Skeletal muscle satellite cell (primary cell): ENCODE data around the gene C1QTNF5. TPM values are rescaled to one million over a fixed set of nuclear protein-coding genes. Genes with fewer than 3 reads are reported as not detected.
A peak's percentile ranks its signal among the peaks of the same experiment; 100 is the strongest.
"Not testable (repeated sequence)": the region's sequence is repeated elsewhere in the genome, so short reads cannot be mapped to it uniquely, and the experiment has no call there.

Source experiments
- H3K27me3 ChIP-seq: 2 replicates; pipeline ENCODE4 v1.7.0; 2013; ENCODE audit warnings: low read length; ENCODE audit not compliant: control insufficient read depth, insufficient read depth
- H3K36me3 ChIP-seq: 2 replicates; pipeline ENCODE4 v1.7.0; 2013; ENCODE audit warnings: mild to moderate bottlenecking, control low read depth, low read length; ENCODE audit not compliant: insufficient read depth
- H3K4me1 ChIP-seq: 2 replicates; pipeline ENCODE4 v1.7.0; 2013; ENCODE audit warnings: low read length; ENCODE audit not compliant: control insufficient read depth, insufficient read depth
- H3K4me2 ChIP-seq: 2 replicates; pipeline ENCODE4 v1.7.0; 2013; ENCODE audit warnings: mild to moderate bottlenecking, low read length
- H3K4me3 ChIP-seq: 2 replicates; pipeline ENCODE4 v1.7.0; 2013; ENCODE audit warnings: low read length
- H3K9ac ChIP-seq: 2 replicates; pipeline ENCODE4 v1.7.0; 2013; ENCODE audit warnings: mild to moderate bottlenecking, low read depth, low read length, moderate library complexity
- H3K9me3 ChIP-seq: replicated peaks from 2 replicates; pipeline ENCODE4 v1.7.0; 2013; ENCODE audit warnings: mild to moderate bottlenecking, control low read depth, low read length
- total RNA-seq: library from RNA; depleted of rRNA; stranded (reverse); fragments of >200 nt; gene quantifications from 2 replicates; pipeline ENCODE4 v1.2.3, GENCODE V29; 2012; rRNA removed

C1QTNF5 gene, protein sequence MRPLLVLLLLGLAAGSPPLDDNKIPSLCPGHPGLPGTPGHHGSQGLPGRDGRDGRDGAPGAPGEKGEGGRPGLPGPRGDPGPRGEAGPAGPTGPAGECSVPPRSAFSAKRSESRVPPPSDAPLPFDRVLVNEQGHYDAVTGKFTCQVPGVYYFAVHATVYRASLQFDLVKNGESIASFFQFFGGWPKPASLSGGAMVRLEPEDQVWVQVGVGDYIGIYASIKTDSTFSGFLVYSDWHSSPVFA
- 0.76 and 1.1 TPM in 2 replicates for total RNA-seq

DNA sequence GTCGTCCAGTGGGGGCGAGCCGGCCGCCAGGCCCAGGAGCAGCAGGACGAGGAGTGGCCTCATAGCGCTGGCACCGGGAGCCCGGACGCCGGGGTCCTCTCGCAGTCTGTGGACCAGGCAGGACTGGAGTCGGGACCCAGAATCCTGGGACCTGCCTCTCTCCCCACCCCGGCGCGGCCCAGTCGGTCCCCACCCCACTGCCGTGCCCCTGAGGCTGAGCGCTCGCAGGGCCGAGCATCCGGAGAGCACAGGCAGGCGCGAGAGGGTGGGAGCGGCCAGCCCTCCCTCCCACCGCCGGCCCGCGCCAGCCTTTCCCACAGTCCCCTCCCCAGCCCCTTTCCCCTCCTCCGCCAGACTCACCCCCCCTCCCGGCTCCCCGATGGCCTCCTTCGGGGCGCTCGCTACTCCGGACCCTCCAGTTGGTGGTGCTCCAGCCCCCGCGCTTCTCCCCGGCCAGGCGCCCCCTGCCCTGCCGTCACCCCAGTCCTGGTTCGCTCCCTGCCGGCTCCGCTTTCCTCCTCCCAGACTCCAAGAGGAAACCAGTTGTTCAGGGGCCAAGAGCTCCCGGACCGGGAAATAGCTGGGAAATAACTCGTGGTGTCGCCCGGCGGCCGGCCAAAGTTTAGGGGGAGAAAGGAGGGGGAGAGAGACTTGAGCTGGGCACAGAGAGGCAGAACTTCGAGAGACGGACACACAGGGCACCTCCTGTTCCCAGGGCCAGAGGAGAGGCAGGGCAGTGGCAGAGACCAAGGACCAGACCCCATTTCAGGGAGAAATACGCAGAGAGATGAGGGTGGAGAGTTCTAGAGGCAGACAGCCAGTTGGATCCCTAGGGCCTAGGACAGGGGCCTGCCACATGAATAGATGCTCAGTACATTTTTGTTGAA, at the start of gene C1QTNF5:
TSS of gene C1QTNF5 (minus strand) at position 549 of the 887 bp plus-strand sequence. CDS start at position 63, 486 bp downstream.
- no peaks in the 10 kb centered on the region for H3K9me3 ChIP-seq
- H3K4me2 ChIP-seq: peak within 1 kb of the TSS; percentile 82
- H3K27me3 ChIP-seq: peaks cover 33% of the 10 kb centered on the region
- no peaks in the 10 kb centered on the region for H3K36me3 ChIP-seq
- H3K4me3 ChIP-seq: peak within 1 kb of the TSS; percentile 70
- H3K4me1 ChIP-seq: peaks cover 47% of the 10 kb centered on the region
- peak within 1 kb of the TSS; percentile 78 for H3K9ac ChIP-seq

DNA sequence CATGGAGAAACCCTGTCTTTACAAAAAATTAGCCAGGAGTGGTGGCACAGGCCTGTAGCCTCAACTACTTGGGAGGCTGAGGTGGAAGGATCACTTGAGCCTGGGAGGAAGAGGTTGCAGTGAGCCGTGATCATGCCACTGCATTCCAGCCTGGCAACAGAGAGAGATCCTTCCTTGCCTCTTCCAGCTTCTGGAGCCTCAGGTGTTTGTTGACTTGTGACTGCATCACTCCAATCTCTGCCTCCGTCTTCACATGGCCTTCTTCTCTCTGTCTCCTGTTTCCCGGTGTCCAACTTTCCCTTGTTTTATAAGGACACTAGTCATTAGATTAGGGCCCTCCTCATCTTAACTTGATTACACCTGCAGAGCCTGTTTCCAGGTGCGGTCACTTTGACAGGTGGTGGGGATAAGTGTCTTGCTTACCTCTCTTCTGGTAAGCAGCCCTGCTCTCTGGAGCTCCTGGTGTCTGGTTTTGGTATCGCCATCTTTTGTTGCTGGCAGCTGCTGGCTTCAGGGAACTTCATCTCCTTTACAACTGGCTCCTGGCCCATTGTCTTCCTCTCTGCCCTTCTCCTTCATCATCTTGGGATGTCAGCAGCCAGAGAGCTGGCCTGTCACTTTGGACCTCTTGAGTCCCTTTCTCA, 49.0 kb upstream of the C1QTNF5 start:
- no peak overlapping the region for H3K9ac ChIP-seq
- no peak overlapping the region for H3K4me2 ChIP-seq
- no peaks in the 10 kb centered on the region for H3K27me3 ChIP-seq
- no peaks in the 10 kb centered on the region for H3K4me1 ChIP-seq
- H3K4me3 ChIP-seq: no peak overlapping the region
- no peaks in the 10 kb centered on the region for H3K9me3 ChIP-seq
- H3K36me3 ChIP-seq: no peaks in the 10 kb centered on the region

DNA sequence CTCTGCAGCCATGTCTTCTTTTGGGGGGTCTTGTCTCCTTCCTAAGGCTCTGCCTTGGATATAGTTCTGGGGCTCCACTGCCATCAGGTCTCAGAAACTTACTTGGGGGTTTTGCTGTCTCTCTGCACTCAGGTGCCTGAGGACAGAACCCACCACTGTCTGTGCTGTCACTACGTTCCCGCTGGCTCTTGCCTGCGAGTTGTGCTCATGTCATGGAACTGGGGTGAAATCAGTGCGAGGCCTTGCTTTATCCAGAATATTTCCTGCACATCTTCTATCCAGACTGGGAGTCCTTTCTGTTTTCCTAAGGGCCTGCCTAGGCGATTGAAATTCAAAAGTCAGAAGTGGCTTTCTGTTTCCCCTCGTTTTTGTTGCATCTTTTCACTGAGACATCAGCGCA, 47.4 kb upstream of the C1QTNF5 start:
- Histone ChIP-seq H3K9me3 (no peaks in the 10 kb centered on the region), H3K4me1 (no peaks in the 10 kb centered on the region), H3K4me3 (no peak overlapping the region), H3K4me2 (no peak overlapping the region), H3K36me3 (no peaks in the 10 kb centered on the region), H3K27me3 (peaks cover 8% of the 10 kb centered on the region), H3K9ac (no peak overlapping the region)

DNA sequence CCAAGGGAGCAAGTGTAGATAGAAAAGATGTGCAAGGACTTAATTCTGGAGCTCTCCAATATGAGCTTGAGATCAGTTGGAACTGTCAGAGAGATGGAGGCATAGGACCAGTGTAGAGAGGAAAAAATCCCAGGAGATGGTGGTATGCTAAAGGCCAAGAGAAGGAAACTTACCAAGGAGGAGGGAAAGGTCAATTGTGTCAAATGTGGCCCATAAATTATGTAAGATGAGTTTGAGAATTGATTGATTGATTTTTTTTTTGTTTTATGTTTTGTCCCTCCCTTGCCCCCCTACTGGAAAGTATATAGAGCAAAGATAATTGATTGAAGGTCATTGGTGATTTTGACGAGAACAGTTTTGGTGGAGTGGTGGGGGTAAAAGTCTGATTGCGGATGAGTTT, 43.6 kb upstream of the C1QTNF5 start:
- no peaks in the 10 kb centered on the region for H3K9me3 ChIP-seq
- peaks cover 14% of the 10 kb centered on the region for H3K4me1 ChIP-seq
- peaks cover 8% of the 10 kb centered on the region for H3K27me3 ChIP-seq
- no peak overlapping the region for H3K4me2 ChIP-seq
- H3K9ac ChIP-seq: no peak overlapping the region
- H3K4me3 ChIP-seq: no peak overlapping the region
- no peaks in the 10 kb centered on the region for H3K36me3 ChIP-seq

DNA sequence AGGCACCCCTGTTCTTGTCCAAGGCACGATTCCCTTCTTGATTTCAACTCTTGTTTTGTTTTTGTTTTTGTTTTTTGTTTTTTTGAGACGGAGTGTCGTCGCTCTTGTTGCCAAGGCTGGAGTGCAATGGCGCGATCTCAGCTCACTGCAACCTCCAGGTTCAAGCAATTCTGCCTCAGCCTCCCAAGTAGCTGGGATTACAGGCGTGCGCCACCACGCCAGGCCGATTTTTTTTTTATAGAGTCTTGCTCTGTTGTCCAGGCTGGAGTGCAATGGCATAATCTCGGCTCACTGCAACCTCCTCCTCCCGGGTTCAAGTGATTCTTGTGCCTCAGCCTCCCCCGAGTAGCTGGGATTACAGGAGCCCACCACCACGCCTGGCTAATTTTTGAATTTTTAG, 41.8 kb upstream of the C1QTNF5 start:
- not testable (repeated sequence) for H3K36me3 ChIP-seq, H3K9ac ChIP-seq, H3K4me3 ChIP-seq, H3K27me3 ChIP-seq, H3K9me3 ChIP-seq
- H3K4me1 ChIP-seq: peaks cover 17% of the 10 kb centered on the region
- H3K4me2 ChIP-seq: peak overlapping the region; percentile 84

DNA sequence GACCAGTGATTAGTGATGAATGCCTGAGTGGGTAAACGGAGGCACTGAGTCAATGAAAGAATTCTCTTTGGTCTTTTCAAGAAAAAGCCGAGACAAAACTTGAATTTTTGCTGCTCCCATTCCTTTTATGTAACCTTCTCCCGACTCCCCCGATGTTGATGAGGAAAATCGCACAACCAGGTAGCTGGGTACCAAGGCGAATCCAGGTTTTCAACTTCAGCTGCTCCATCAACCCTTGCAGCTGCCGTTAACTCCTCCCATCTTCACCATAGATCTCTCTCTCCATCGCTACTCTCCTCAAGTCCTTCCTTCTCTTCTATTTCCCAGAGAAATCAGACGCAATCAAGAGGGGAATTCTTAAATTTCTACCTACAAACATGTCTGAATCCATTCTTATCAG, 41.4 kb upstream of the C1QTNF5 start:
- Histone ChIP-seq H3K9me3 (no peaks in the 10 kb centered on the region), H3K4me2 (peak overlapping the region; percentile 84), H3K36me3 (no peaks in the 10 kb centered on the region), H3K27me3 (peaks cover 8% of the 10 kb centered on the region), H3K9ac (peak overlapping the region; percentile 47), H3K4me3 (peak overlapping the region; percentile 75), H3K4me1 (peaks cover 21% of the 10 kb centered on the region)

DNA sequence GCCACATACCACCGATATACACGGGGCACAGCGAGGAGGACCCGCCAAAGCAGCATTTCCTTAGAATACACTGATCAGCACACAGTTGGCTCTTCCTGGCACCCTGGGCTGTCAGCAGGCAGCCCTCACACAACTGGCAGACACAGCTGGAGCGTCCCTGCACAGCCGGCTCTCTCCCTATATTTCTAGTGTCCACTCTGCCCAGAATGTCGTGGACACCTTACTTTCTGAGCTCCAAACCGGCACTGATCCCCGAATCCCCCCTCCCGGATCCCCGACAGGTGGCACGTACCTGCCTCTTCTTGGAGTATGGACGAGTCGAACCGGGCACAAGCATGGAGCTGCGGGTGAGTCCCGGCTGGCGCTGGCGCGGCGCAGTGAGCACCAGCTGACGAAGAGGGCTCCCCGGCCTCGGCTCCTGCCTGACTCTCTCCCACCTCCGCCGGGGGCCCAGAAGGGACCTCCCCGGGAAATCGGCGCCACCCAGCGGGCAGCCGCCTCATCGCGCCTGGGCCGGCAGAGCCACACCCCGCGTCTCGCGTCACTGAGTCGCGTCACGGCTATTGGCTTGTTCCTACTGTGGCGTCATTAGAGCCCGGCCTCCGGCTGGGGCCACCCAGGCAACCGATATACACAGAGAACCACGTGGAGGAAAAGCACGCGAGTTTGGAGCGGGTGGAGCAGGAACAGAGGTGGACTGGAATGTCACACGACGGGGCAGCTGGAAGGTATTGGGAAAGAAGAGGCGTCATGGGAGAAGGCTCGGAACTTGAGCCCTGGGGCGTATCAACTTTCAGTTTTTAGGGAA, 40.7 kb upstream of the C1QTNF5 start, which contains the start of gene USP2:
TSS of gene USP2 (minus strand) at position 510 of the 808 bp plus-strand sequence. CDS start 8,210 bp downstream, outside the sequence.
- H3K4me1 ChIP-seq: peaks cover 26% of the 10 kb centered on the region
- H3K9ac ChIP-seq: peak within 1 kb of the TSS; percentile 74
- peaks cover 8% of the 10 kb centered on the region for H3K27me3 ChIP-seq
- peak within 1 kb of the TSS; percentile 84 for H3K4me2 ChIP-seq
- H3K9me3 ChIP-seq: no peaks in the 10 kb centered on the region
- peak within 1 kb of the TSS; percentile 75 for H3K4me3 ChIP-seq
- H3K36me3 ChIP-seq: no peaks in the 10 kb centered on the region

DNA sequence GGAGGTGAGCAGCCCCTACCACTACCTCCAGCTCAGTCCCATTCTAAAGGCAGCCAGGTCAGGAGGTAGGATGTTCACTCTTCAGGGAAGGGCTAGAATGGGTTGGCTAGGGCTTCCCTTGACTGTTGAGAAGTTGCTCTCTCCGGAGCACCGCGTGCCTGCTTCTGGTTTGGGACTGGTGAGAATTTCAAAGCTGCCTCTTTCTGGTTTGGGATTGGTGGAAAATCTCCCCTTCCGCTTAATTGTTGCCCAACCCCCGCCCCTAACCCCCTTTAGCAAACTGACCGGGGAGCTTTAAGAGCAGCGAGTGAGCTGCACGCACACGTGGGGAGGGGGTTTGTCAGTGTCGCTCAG, 40.1 kb upstream of the C1QTNF5 start:
- Histone ChIP-seq H3K4me3 (peak overlapping the region; percentile 75), H3K9me3 (no peaks in the 10 kb centered on the region), H3K9ac (peak overlapping the region; percentile 74), H3K27me3 (peaks cover 8% of the 10 kb centered on the region), H3K36me3 (no peaks in the 10 kb centered on the region), H3K4me1 (peaks cover 32% of the 10 kb centered on the region), H3K4me2 (peak overlapping the region; percentile 84)

DNA sequence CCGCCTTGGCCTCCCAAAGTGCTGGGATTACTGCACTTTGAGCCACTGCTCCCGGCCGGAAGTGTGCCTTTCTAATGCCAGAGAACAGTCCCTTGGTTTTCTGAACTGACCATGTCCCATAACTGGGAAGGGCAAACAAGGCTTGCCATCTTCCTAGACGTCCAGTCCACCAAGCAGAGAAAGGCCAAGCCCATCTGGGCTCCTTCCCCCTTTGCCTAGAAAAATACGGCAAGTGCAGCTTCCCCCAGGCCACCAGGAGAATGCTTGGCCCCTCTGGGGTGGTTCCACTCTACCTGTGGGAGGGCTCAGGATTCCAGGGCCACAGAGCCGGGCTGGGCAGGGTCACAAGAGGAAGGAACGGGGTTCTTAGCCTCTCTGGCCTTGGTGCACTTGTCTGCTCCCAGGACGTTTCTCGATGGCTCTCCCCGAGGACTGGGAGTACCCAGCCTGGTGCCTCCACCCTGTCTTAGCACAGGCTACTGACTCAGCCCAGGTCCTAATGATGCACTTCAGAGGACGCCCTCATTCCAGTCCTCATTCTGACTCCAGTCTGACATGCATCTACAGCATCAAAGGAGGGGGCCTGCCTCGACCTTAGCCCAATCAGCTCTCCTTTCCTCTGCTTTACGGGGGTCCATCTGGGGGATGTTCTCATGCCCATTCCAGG, 39.6 kb upstream of the C1QTNF5 start:
- H3K4me2 ChIP-seq: peak overlapping the region; percentile 84
- peaks cover 8% of the 10 kb centered on the region for H3K27me3 ChIP-seq
- peak overlapping the region; percentile 75 for H3K4me3 ChIP-seq
- no peaks in the 10 kb centered on the region for H3K9me3 ChIP-seq
- H3K9ac ChIP-seq: peak overlapping the region; percentile 74
- H3K36me3 ChIP-seq: no peaks in the 10 kb centered on the region
- H3K4me1 ChIP-seq: peaks cover 37% of the 10 kb centered on the region

DNA sequence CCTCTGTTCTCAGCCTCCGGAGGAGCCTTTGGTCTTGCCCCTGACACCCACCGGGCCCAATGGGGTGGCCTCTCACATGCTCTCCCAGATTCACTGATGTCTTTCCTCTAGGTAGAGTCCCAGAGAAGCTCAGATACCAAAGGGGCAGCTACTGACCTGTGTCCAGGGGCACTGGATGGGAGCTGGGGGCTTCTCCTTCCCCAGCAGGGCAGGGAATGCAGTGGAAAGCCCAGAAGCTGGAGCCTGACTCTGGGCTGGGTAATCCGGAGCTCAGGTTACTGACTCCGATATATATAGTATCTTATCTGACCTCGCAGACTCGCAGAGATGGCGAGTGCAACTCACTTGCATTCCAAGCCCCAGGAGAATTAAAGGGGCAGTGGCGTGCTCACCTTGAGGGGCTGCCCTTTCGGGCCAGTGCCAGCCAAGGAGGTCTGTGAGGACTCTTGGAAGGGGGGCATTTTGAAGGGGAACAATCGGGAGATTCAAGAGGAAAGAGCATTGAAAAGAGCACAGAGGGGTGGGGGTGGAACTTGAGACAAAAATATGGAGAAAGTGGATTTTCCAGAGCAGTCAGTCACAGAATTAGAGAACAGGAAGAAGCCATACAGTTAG, 38.3 kb upstream of the C1QTNF5 start:
- Histone ChIP-seq H3K9ac (no peak overlapping the region), H3K4me2 (no peak overlapping the region), H3K4me3 (no peak overlapping the region), H3K36me3 (no peaks in the 10 kb centered on the region), H3K4me1 (peaks cover 47% of the 10 kb centered on the region), H3K27me3 (peaks cover 1% of the 10 kb centered on the region), H3K9me3 (no peaks in the 10 kb centered on the region)
